Stimulated activated CD4-positive, alpha-beta T cell treated with anti-CD3 and anti-CD28 coated beads, Interleukin-12 subunit alpha, Interleukin-12 subunit beta, amount 100 ng/mL, for 24 hours (primary cell): ENCODE results near the gene ODAD3.
"Not testable (repeated sequence)": the region's sequence is repeated elsewhere in the genome, so short reads cannot be mapped to it uniquely, and the experiment has no call there.

Source experiments
- DNase-seq, 2 experiments: peaks; one replicate each; pipeline ENCODE4 v3.0.0-alpha.2; 2020; ENCODE audit warnings: low read depth in 2 of 2

Gene ODAD3

DNA sequence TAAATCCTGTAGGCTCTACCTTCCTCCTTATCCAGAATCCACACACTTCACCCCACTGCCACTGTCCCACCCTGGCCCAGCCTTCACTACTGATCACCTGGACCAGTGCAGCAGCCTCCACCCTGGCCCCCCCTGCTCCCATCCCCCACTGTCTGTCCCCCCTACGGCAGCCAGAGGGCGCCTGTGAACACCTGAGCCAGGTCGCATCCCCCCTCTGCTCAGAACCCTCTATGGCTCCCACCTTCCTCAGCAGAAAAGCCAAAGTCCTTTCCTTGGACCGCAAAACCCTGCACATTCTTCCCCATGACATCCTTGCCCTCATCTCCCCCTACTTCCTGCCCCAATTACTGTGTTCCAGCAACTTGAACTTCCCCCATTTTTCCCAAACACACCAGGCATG, 25.3 kb upstream of the ODAD3 start:
- DNase-seq: no peak

DNA sequence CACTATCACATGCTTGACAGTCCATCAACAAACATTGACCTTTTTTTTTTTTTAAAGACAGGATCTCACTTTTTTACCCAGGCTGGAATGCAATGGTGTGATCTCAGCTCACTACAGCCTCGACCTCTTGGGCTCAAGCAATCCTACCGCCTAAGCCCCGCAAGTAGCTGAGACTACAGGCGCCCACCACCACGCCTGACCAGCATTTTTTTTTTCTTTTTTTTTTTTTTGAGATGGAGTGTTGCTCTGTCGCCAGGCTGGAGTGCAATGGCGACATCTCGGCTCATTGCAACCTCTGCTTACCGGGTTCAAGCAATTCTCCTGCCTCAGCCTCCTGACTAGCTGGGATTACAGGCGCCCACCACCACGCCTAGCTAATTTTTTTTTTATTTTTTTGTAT, 24.0 kb upstream of the ODAD3 start:
- not testable (repeated sequence) for DNase-seq

DNA sequence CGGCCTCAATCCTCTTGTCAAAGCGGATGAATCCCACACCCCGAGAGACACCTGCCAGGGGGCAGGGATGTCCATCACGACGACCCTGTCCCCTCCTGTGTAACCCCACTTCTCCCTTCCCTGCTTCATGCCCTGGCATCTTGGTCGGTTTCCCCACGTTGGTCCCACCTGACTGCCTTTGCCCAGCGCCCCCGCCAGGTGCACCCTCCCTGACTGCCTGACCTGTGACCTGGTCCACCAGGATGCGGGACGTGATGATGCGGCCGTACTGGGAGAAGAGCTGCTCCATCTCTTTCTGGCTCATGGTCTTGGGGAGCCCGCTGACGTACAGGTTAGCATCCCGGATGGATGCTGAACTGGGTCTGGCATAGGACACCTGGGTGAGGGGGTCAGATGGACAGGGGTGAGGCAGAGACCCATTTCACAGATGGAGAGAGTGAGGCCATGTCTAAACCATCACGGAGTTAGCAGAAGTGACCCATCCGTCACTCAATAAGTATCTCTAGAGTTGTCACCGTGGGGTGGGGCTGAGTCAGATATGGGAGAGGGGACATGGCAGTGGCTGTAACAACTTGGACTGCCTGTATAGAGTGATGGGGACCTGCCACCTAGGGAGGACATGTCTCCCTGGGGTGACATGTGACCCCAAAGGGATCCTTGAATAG, 23.4 kb upstream of the ODAD3 start:
- DNase-seq: no peak

DNA sequence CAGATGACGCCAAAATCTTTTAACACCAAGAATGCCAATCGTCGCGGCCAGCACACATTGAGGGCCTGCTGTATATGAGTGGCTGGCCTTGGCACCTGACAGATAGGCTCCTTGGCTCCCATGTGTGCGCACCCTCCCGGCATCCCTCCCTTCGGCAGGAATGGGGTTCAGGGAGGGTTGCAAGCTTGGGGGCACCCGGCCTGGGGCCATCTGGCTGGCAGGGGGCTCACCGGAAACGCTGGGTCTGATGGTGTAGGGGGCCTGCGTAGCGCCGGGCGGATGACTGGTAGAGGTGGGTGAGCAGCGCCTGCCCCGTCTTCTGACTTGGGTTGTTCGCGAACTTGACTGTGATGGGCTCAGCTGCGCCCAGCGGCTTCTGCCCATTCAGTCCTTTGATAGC, 22.9 kb upstream of the ODAD3 start:
- no peak for DNase-seq

DNA sequence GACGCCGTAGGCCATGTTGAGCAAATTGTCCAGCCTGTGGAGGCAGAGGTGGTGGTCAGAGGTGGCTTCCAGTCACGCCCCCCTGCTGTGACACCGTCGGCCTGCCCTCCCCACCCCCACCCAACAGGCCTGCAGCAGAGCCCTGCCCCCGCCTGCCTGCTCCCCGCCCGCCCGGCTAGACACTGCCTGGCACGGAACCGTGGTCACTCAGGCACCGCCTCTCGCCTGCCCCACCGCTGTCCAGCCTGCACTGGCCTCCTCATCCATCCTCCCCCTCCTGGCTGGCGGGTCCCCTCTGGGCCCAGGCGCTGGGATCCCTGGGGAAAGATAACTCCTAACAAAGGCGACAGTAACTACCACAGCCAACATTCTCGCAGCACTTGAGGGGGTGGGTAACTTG, 22.2 kb upstream of the ODAD3 start:
- DNase-seq: no peak

DNA sequence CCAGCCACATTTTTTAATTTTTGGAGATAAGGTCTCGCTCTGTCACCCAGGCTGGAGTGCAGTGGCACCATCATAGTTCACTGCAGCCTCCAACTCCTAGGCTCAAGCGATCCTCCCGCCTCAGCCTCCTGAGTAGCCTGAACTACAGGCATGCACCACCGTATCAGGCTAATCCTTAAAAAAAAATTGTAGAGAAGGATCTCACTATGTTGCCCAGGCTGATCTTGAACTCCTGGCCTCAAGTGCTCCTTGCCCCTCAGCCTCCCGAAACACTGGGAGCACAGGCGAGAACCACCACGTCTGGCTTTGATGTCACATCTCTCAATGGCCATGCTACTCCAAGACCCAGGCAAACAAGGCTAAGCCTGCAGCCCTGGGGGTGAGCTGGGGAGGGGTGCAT, 21.7 kb upstream of the ODAD3 start:
- DNase-seq: no peak

DNA sequence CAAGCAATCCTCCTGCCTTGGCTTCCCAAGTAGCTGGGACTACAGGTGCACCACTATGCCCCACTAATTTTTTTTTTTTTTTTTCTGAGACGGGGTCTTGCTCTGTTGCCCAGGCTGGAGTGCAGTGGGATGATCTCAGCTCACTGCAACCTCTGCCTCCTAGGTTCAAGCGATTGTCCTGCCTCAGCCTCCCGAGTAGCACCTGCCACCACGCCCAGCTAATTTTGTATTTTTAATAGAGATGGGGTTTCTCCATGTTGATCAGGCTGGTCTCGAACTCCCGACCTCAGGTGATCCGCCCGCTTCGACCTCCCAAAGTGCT, 20.3 kb upstream of the ODAD3 start:
- not testable (repeated sequence) for DNase-seq

DNA sequence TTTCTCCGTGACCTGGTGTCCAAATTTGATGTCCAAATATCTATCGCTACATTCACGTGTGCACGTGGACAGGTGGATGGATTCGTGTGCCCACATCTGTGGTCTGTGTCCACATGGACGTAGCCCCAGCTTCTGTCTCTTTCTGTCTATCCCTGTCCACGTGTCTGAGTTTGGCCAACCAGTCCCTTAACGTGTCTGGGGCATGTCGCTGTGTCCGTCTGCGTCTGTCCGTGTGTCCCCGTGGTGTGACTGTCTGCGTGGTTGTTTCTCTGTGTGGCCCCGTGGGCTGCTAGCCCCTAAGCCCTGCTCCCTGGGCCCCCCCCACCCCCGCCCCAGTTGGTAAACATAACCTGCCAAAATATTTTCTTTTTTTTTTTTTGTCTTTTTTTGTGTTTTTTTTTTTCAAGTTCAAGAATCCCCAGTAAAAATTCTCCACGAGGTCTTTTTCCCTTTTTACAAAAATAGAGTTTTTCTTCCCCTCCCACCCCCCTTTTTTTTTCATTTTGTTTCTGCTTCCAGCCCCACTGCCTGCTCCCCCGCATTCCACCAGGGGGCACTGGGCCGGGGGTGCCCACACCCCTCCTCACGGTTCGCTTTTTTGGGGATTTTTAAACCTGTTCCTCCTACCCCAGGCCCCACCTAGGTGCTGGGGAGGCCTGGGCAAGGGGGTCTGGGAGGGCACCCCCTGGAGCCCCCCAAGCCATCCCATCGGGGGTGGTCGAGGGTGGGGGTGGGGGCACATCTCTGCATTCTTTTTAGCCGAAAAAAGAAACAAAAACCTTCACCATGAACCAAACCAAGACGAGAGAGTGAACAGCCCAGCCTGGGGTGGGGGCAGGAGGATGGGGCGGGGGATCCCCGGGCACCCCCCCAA, 18.8 kb upstream of the ODAD3 start:
- no peak for DNase-seq

DNA sequence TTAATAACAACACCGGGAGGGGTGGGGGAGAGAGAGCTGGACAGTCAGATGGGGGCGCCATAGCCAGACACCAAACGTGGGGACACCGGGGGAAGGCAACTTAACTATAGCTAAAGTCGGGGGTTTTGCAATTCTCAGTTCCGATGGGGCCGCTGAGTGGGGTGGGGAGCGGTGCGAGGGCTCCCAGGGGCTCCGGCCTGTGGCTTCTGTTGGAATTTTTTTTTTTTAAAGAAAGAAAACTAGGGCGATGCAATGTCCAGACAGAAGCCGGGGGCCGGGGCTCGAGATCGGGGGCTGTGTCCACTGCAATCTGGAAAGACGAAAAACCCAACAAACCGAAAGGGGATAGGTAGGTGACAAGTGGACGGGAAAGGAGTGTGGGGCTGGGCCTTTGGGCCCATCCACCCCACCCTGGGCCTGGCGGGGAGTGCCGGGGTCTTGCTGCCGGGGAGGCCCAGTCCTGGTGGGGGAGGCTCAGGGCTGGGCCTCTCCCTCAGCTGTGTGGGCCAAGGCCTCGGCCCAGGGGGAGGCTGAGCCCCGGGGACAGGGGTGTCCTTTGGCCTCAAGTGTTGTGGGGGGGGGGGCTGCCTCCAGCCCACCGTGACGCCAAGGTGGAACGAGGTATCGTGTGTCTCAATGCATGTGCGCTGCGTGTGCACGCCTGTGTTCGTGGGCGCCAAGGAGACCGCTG, 17.8 kb upstream of the ODAD3 start:
- no peak for DNase-seq

DNA sequence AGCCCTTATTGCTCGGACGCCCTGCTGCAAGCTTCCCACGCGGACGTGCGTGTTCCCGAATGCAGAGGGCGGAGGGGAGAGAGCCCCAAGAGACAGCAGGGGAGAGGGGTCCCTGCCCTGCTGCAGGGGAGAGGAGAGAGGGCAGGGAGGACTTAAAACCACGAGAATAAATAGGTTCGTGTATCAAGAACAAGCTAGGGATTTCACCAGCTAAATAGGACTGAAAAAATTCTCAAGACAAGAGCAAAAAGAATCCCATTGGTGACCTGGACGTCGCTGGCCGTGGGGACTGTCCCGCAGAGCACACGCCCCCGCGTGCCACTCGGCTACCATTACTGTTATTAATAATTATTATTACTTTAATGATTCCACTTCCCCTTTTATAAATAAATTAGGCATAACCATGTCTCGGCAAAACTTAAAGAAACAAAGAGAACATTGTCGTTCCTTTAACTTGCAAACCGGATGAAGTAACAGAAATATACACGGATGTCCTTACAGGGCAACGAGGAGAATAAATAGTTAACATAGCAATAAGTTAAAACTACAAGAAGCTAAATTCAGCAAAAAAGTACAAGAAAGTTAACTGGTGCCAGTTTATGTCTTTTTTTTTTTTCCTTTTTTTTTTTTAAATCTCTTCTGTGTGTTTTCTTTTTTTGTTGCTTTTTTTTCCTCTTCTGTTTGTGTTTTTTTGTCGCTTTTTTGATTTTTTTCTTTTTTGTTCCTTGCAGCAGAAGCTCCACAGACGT, 17.1 kb upstream of the ODAD3 start:
- DNase-seq: no peak

DNA sequence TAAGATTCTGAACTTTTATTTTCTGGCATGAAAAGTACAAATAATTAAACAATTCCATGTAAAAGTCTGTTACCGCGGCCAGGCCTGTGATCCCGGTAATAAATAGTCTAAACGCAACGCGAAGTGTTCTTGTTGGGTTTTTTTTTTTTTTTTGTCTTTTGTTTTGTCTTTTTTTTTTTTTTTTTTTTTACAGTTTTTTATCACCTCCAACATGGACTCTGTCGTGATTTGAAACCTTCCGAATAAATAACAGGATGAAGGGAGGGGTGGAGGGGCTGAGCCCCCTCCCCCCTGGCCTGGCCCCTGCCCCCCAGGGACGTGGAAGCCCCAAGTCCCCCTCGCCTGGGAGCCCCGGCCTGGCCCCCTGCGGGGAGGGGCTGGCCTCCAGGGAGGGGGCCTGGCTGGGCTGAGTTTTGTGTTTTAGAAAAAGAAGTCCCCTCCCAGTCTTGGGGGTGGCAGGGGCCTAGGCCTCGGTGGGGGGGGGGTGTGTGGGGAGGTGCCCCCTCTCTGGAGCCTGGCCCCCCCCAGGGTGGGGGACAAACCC, 16.5 kb upstream of the ODAD3 start:
- no peak for DNase-seq

DNA sequence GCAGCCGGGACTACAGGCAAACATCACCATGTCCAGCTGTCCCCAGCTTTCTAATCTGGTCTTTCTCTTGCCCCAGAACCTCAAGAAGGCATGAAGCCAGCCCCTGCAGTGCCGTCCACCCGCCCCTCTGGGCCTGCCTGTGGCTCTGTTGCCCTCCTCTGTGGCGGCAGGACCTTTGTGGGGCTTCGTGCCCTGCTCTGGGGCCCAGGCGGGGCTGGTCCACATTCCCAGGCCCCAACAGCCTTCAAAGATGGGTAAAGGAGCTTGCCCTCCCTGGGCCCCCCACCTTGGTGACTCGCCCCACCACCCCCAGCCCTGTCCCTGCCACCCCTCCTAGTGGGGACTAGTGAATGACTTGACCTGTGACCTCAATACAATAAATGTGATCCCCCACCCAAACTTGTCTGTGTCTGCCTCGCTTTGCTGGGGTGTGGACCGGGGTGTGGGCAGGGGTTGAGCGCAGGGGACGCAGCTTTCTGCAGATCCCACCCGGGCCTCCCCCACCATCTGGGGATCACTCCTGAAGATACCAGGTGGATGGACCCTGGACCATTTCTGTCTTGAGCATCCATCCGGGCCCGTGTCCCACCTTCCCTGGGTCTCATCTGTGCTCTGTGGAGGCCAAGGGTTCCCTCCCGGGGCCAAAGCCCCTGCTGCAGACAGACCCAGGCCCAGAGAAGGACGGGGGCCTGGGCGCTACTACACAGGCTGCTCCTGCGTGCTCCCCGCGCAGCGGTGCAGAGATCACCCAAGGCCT, 15.8 kb upstream of the ODAD3 start:
- no peak for DNase-seq

DNA sequence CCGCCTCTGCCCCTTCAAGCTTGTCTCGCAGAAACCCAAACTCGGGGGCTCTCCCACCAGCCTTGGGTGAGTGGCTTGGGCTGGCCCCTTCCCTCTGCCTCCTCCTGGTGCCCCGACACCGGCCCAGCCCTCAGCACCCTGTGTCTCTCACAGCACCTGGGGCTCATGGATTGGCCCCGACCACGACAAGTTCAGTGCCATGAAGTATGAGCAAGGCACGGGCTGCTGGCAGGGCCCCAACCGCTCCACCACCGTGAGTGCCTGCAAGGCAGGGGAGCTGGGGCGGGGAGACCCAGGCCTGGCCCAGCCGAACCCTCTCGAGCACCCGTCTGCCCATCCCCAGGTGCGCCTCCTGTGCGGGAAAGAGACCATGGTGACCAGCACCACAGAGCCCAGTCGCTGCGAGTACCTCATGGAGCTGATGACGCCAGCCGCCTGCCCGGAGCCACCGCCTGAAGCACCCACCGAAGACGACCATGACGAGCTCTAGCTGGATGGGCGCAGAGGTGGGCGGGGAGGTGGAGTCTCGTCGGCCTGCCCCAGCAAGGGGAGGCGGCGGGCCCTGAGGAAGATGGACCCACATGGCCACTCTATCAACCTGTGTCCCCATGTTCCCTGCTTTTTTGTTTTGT, 14.1 kb upstream of the ODAD3 start:
- DNase-seq: no peak

DNA sequence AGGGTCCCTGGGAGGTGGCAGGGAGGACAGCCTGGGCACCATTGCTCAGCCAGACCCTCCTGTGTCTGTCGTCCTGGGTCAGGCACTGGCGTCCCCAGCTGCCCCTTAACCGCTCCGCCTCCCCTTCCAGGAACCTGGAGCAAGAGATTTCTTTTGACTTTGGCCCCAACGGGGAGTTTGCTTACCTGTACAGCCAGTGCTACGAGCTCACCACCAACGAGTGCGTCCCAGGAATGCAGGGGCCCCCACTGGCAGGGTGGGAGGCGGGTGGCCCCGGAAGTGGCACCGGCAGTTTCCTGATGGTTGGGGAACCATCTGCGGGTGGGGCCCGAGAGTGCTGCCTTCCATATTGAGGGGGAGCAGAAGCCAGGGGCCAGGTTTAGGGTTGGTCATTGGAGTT, 13.5 kb upstream of the ODAD3 start:
- DNase-seq: no peak

DNA sequence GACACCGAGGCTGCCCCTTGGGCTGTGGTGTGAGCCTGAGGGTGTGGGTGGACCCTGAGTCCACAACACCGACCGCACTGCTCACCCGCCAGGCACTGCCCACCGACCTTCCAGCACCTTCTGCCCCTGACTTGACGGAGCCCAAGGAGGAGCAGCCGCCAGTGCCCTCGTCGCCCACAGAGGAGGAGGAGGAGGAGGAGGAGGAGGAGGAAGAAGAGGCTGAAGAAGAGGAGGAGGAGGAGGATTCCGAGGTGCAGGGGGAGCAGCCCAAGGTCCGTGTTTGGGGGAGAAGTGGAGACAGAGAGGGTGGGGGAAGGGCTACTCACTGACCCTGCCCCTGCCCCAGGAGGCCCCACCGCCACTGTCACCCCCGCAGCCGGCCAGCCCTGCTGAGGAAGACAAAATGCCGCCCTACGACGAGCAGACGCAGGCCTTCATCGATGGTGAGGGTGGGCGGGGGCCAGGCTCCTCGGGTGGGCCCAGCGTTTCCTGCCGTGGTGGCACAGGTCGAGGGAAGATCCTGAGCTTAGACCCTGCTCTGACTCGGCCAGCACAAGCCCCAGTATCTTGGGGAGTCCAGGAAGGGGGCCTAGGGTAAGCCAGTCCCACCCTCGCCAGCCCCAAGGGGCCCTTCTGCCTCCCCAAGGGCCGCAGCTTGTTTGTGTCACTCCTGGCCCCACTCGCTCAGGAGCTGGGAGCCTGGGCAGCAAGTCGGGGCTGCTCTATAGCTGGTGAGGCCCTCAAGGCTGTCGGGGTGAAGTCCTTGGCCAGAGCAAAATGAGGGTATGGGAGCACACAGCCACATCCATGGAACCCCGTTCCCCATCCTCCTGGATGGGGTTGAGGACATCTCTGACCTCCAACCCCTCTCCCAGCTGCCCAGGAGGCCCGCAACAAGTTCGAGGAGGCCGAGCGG, 12.7 kb upstream of the ODAD3 start:
- no peak for DNase-seq

DNA sequence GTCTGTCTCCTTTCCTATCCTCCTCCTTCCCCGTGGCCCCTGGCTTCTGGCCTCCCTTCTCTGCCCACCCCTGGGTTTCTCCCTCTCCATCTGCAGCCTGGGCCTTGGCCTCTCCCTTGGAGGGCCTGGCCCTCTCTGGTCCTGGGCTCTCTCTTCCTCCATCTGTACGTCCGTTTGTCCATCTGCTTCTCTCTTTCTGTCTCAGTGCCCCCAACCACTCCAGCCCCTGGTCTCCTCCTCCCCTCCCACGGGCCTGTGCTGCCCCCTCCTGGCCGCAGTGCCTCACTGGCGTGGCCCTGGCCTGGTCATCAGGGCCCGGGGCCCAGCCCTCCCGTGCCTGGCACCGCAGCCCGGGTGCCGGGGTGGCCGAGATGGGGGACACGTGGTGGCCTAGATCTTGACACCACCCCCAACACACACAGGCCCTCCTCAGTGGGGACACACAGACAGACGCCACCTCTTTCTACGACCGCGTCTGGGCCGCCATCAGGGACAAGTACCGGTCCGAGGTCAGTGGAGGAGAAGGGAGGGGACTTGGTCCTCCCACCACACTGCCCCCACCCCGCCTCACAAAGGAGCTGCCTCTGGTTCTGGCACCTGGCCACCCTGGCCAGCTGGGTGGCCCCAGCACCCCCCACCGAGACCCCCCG, 11.9 kb upstream of the ODAD3 start:
- DNase-seq: no peak

DNA sequence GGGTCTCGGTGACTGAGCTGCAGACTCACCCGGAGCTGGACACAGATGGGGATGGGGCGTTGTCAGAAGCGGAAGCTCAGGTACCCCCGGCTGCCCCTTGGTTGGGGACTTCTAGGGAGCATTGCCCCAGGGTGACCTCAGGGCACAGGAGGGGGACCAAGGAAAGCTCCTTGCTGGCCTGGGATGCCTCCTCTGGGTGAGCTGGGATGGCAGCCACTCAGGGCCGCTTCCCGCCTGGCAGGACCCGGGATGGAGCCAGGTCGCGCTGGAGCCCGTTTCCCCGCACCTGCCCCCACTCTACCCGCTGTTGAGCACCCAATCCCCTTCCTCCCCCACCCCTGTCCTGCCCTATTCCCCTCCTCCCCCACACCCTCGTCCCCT, 11.3 kb upstream of the ODAD3 start:
- DNase-seq: no peak

DNA sequence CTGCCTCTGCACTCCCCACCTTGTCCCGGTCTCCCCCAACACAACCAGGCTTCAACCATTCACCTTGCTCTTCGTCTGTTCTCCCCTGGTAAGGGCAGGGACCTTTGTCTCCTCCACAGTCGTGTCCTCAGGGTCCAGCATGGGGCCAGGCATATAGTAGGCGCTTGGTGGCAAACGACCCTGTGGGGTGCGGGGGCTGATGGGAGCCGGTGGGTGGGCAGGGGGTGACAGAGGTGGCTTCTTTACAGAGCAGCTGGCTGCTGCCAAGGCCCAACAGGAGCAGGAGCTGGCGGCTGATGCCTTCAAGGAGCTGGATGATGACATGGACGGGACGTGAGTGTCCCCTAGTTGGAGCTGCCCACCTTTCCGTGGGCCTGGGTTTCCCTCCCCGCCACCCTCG, 10.2 kb upstream of the ODAD3 start:
- DNase-seq: no peak

DNA sequence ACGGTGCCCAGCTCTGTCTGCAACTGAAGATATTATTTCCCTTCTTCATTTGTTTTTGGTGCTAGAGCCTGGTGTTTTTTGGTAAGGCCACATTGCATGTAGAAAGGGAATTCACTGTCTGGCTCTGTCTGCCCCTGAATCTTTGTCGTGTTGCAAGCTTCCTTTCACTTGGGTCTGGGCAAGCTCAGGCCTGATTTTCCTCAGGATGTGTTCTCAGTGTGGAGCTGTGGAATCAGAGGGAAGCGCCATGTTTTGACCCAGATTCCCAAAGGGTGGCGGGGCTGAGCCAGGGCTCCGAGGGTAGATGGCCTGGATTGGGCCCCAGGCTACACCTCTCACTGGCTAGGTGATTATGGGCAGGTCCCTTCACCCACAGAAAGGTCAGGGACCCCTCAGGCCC, 9.1 kb upstream of the ODAD3 start:
- DNase-seq: no peak
